Colonic mucosa (tissue), 4 donors: Measurements from ENCODE around the gene IDNK. TPM values are rescaled to one million over a fixed set of nuclear protein-coding genes. Genes with fewer than 3 reads are reported as not detected.

Experiments used
- DNase-seq: peaks from one replicate; pipeline ENCODE4 v3.0.0-alpha.2; 2020
- H3K27ac ChIP-seq: fragments of 200-600 bp; one replicate; pipeline ENCODE4 v1.8.0; 2021
- H3K27me3 ChIP-seq: fragments of 200-600 bp; one replicate; pipeline ENCODE4 v1.8.0; 2021
- H3K36me3 ChIP-seq: fragments of 200-600 bp; one replicate; pipeline ENCODE4 v1.8.0; 2021
- H3K4me1 ChIP-seq: fragments of 200-600 bp; one replicate; pipeline ENCODE4 v1.8.0; 2021; ENCODE audit warnings: mild to moderate bottlenecking
- H3K4me3 ChIP-seq: fragments of 200-600 bp; one replicate; pipeline ENCODE4 v1.8.0; 2021
- H3K9ac ChIP-seq, 2 donors: one replicate each; pipeline ENCODE4 v1.7.0; 2013; ENCODE audit warnings: control low read depth in 2 of 2, low read depth in 2 of 2, low read length in 2 of 2
- H3K9me3 ChIP-seq: fragments of 200-600 bp; one replicate; pipeline ENCODE4 v1.8.0; 2021
- CTCF ChIP-seq: fragments of 200-600 bp; IDR thresholded peaks from one replicate; pipeline ENCODE4 v1.8.0; 2022; ENCODE audit warnings: antibody characterized with exemption, mild to moderate bottlenecking
- intact Hi-C: fragments of 100-400 bp; cut with DNase I; formaldehyde crosslinking; loops from one replicate; pipeline ENCODE4 v1.14.1; 2022
- total RNA-seq, 2 donors: library from RNA; stranded (reverse); fragmentation: NEBNext Ultra II Directional in 1 of 2; extraction: Animal tissue kit (Norgen Biotek cat#: 25700) in 1 of 2; gene quantifications; one replicate each; pipeline ENCODE4 v1.2.1, GENCODE V29; 2021
- donor health status: healthy.
- donor health status: DM: no; HTN: no; CAD: no.
- donor health status: DM: no; HTN: no; CAD: no.

Gene IDNK
- total RNA-seq, 2 donors from 2014 or later, result 4.9 to 7.4 TPM

- H3K4me1 ChIP-seq, result peaks cover 3% of the 10 kb centered on the region
- H3K9ac ChIP-seq, result no peak overlapping the region
- H3K27ac ChIP-seq, result no peak overlapping the region
- no peaks in the 10 kb centered on the region for H3K36me3 ChIP-seq
- H3K4me3 ChIP-seq, result no peak overlapping the region
- DNase-seq, result no peak
- no peaks in the 10 kb centered on the region for H3K27me3 ChIP-seq
- no peaks in the 10 kb centered on the region for H3K9me3 ChIP-seq
- no peak for TF ChIP-seq CTCF
- intact Hi-C loops, result loop anchor here (10.0 kb wide), 1 partner anchor 286 kb away; no protein-coding TSS in a partner anchor
Observed at GRCh38 chr9:83628540-83628939, 5.6 kb downstream of the IDNK start.

GRCh38 chr9:83629433-83630104 is 6.6 kb downstream of the IDNK start:
- intact Hi-C loops, result loop anchor here (10.0 kb wide), 1 partner anchor 285 kb away; no protein-coding TSS in a partner anchor
- Histone ChIP-seq H3K4me1 (no peaks in the 10 kb centered on the region), H3K36me3 (no peaks in the 10 kb centered on the region), H3K9me3 (no peaks in the 10 kb centered on the region), H3K27ac (no peak overlapping the region), H3K9ac (no peak overlapping the region), H3K4me3 (no peak overlapping the region), H3K27me3 (no peaks in the 10 kb centered on the region)
- no peak for TF ChIP-seq CTCF
- no peak for DNase-seq

- DNase-seq, result no peak
- H3K27ac ChIP-seq, result no peak overlapping the region
- no peaks in the 10 kb centered on the region for H3K4me1 ChIP-seq
- intact Hi-C loops, result no loop called here
- H3K9ac ChIP-seq, result no peak overlapping the region
- no peak for TF ChIP-seq CTCF
- H3K4me3 ChIP-seq, result no peak overlapping the region
- no peaks in the 10 kb centered on the region for H3K9me3 ChIP-seq
- H3K36me3 ChIP-seq, result no peaks in the 10 kb centered on the region
- H3K27me3 ChIP-seq, result no peaks in the 10 kb centered on the region
Observed at GRCh38 chr9:83630938-83631457, 8.1 kb downstream of the IDNK start.

GRCh38 chr9:83633255-83633654 is 10.3 kb downstream of the IDNK start:
- H3K4me3 ChIP-seq, result no peak overlapping the region
- H3K4me1 ChIP-seq, result no peaks in the 10 kb centered on the region
- intact Hi-C loops, result no loop called here
- H3K36me3 ChIP-seq, result no peaks in the 10 kb centered on the region
- no peaks in the 10 kb centered on the region for H3K27me3 ChIP-seq
- H3K9ac ChIP-seq, result no peak overlapping the region
- no peak overlapping the region for H3K27ac ChIP-seq
- TF ChIP-seq CTCF, result no peak
- H3K9me3 ChIP-seq, result no peaks in the 10 kb centered on the region
- DNase-seq, result no peak

- no peak overlapping the region for H3K27ac ChIP-seq
- H3K9me3 ChIP-seq, result no peaks in the 10 kb centered on the region
- H3K4me3 ChIP-seq, result no peak overlapping the region
- intact Hi-C loops, result no loop called here
- DNase-seq, result no peak
- no peaks in the 10 kb centered on the region for H3K36me3 ChIP-seq
- no peak overlapping the region for H3K9ac ChIP-seq
- no peaks in the 10 kb centered on the region for H3K27me3 ChIP-seq
- no peak for TF ChIP-seq CTCF
- H3K4me1 ChIP-seq, result no peaks in the 10 kb centered on the region
Observed at GRCh38 chr9:83633676-83634075, 10.7 kb downstream of the IDNK start.
